ENCODE results near the gene RASAL1.

RASAL1 gene, protein sequence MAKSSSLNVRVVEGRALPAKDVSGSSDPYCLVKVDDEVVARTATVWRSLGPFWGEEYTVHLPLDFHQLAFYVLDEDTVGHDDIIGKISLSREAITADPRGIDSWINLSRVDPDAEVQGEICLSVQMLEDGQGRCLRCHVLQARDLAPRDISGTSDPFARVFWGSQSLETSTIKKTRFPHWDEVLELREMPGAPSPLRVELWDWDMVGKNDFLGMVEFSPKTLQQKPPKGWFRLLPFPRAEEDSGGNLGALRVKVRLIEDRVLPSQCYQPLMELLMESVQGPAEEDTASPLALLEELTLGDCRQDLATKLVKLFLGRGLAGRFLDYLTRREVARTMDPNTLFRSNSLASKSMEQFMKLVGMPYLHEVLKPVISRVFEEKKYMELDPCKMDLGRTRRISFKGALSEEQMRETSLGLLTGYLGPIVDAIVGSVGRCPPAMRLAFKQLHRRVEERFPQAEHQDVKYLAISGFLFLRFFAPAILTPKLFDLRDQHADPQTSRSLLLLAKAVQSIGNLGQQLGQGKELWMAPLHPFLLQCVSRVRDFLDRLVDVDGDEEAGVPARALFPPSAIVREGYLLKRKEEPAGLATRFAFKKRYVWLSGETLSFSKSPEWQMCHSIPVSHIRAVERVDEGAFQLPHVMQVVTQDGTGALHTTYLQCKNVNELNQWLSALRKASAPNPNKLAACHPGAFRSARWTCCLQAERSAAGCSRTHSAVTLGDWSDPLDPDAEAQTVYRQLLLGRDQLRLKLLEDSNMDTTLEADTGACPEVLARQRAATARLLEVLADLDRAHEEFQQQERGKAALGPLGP

GRCh38 chr12:113135178-113136127, at the start of gene RASAL1:
TSS of gene RASAL1 (minus strand) at chr12:113135761. CDS start at chr12:113135462, 299 bp downstream.
- peak; percentile 73 for DNase-seq

DNA sequence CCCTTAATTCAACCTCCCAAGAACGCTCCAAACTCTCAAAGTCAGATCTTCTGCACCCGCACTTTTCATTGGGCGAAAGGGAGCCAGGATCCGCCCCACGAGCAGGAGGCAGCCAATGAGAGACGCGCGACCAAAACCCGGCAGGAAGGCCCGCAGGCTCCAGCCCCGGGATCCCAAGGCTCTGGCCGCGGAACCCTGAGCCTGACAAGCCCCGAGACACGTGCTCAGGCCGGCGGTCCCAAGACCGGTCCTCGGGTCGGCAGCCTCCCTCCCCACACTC, 49.3 kb upstream of the RASAL1 start:
- DNase-seq, result peak; percentile 97

DNA sequence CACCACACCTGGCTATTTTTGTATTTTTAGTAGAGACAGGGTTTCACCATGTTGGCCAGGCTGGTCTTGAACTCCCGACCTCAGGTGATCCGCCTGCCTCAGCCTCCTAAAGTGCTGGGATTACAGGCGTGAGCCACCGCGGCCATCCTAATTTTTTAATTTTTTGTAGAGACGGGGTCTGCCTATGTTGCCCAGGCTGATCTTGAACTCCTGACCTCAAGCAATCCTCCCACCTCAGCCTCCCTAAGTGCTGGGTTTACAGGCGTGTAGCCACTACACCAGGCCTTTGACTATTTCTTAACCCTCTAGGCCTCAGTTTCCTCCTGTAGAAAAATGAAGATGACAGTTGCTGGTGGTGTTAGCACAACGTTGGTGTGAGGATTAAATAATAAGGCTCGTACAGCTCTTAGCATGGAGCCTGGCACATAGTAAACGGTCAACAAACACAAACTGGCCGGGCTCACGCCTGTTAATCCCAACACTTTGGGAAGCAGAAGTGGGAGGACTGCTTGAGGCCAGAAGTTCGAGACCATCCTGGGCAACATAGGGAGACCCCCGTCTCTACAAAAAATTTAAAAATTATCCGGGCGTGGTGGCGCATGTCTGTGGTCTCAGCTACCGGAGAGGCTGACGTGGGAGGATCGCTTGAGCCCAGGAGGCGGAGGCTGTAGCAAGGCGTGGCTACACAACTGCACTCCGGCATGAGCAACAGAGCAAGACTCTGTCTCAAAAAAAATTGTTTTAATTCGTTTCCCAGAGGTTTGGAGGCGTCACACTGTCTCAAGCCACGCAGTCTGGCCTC, 48.7 kb upstream of the RASAL1 start:
- no peak for DNase-seq

- DNase-seq, result no peak
Measured at GRCh38 chr12:113183030-113183589, 47.5 kb upstream of the RASAL1 start.

- no peak for DNase-seq
Measured at GRCh38 chr12:113181975-113182374, 46.4 kb upstream of the RASAL1 start.

GRCh38 chr12:113180333-113180732, 44.8 kb upstream of the RASAL1 start:
- DNase-seq, result no peak

DNA sequence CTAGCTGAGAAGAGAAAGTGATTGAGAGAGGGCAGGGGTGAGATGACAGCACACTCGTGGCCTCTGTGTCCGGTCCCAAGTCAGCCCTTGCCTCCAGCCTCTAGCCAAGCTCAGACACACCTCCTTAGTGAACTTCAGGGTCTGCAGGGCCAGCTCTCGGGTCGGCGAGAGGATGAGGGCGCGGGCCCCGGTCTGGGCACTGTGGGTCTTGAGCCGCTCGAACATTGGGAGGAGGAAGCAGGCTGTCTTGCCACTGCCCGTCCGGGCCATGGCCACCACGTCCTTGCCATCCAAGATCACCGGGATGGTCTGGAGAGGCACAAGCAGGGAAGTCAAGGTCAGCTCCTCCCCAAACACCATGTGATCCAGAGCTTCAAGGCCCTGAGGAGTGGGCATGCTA, 43.5 kb upstream of the RASAL1 start:
- no peak for DNase-seq

DNA sequence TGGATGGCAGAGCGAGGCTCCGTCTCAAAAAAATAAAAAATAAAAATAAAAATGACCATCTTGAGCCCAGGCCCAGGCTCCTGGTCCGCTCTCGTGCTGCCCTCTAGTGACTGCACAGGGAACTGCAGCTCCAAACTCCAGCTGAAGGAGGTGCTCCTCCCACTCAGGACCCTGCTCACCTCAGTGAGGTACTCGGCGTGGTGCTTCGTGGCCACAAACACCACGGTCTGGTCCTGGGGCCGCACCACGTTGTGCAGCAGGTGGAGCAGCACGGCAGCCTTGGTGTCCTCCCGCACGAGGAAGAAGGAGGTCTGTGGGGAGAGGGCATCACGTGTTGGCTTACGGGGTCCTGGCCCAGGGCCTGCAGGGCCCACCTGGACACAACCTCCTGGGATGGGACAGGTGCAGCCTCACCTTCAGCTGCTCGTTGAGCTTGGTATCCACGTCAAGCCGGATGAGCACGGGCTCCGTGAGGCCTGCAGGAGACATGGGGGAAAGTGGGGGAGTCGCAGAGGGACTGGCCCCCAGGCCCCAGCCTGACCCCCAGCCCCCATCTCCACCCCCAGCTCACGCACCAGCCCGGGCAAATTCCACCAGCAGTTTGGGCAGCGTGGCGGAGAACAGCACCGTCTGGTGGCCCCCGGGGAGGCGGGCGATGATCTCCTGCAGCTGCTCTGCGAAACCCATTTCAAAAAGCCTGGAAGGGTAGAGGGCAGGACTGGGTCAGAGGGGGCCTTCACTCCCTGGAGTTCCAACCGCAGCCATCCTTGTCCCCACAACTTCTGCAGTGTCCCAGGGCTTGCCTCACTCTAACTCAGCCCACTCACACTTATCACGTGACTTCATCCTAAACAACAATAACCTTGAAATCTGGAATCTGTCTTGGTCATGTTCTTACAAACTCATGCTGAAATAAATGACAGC, 39.2 kb upstream of the RASAL1 start:
- peak; percentile 82 for DNase-seq

DNA sequence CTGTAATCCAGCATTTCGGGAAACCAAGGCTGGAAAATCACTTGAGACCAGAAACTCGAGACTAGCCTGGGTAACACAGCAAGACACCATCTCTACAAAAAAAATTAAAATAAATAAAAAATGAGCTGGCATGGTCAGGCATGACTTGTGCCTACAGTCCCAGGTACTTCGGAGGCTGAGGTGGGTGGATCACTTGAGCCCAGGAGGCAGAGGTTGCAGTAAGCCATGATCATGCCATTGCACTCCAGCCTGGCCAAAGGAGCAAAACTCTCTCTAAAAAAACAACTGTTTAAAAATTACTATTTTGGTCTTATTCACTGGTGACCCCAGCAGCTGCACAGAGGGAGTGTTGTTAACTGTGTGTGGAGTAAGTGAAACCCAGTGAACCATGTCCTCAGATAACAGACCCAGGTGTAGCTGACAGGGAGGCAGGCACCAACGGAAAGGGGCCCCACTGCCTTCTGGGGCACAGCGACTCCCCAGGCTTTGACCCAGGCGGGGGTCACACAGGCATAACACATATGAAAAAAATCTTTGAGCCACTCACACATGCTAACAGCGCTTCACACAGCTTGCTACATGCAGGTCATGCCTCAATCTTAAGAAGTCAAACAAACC, 37.6 kb upstream of the RASAL1 start:
- no peak for DNase-seq

GRCh38 chr12:113172185-113172584, 36.6 kb upstream of the RASAL1 start:
- DNase-seq, result no peak

- DNase-seq, result no peak
Measured at GRCh38 chr12:113171543-113171942, 36.0 kb upstream of the RASAL1 start.

- no peak for DNase-seq
Measured at GRCh38 chr12:113170926-113171325, 35.4 kb upstream of the RASAL1 start.

DNA sequence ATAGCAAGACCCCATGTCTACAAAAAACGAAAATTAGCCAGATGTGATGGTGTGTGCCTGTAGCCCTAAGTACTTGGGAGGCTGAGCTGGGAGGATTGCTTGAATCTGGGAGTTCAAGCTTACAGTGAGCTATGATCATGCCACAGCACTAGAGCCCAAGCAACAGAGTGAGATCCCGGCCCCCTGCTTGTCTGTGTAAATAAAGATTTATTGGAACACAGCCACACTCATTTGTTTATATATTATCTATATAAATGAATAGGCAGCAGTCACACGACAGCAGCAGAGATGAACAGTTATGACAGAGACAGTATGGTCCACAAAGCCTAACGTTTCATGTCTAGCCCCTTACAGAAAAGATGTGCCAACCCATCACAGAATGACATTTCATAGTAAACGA, 34.9 kb upstream of the RASAL1 start:
- DNase-seq, result no peak

- DNase-seq, result no peak
Measured at GRCh38 chr12:113169697-113170096, 34.1 kb upstream of the RASAL1 start.

DNA sequence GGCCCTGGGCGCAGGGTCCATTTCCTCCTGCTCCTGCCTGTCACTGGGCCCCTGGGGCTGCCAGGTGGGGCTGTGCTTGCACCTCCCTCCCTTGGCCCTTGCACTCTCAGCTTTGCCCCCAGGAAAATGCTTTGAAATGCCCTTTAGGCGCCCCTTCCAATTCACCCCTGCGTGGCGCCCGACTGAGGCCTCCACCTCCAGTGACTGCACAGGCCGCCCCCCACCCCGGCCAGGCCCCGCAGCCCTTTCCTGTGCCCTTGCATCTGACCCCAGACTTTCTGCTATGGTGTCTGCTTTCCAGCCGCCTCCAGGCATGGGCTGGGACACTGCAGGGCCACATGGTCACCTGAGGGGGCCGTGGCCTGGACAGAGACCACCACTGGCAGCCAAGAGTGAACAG, 32.3 kb upstream of the RASAL1 start:
- DNase-seq, result no peak

DNA sequence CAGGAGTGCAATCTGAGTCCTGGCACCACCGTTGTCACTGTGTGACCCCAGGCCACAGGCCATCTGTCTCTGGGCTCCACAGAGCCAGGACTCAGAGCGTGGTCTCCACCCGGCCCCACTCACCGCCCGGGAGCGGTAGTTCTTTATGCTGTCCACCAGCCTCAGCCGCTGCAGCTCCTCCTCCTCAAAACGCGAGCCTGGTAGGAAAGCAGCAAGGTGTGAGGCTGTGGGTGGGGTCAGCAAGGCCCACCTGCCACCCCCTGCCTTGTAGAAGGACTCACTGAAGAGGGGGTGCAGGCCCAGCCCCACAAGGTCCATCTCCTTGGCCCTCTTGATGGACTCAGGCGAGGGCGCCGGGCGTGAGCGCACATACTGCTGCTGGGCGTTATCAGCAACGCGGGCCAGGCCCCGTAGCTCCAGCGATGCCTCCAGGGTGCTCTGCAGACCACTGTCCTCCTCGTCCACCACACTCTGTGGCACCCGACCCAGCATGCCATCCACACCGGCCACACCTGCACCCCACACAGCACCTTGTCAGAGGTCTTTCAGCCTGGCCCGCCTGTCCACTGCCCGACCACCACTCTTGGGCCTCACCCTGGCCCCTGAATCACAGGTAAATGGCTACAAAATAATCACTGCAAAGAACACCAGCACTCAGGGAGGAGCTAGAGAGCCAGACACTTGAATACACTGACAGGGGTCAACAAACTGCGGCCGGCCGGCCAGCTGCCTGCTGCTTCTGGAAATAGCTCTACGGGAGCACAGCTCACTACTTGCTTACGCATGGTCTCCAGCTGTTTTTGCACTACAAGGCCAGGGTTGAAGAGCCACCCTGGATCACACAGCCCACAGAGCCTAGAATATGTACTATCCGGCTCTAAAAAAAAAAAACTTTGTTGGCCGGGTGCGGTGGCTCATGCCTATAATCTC, 30.2 kb upstream of the RASAL1 start:
- DNase-seq, result no peak

DNA sequence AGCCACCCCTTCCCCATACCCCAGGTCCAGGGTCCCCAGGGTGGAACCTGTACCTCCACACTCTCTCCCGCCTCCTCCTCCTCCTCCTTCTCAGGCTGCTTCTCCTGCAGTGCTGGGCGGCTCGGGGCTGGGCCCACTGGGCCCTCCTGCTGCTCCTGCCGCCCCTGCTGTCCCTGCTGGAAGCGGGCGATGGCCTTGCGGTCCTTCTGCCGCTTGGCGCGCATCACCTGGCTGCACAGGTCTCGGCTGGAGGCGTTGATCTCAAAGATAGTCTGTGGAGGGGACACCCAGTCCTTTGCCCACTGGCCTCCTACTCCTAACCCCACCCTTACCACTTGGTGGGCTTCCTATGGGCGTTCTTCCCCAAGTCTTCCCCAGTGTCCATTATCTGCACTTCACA, 28.5 kb upstream of the RASAL1 start:
- no peak for DNase-seq

GRCh38 chr12:113163030-113163360, 27.4 kb upstream of the RASAL1 start:
- DNase-seq, result no peak
